ENCODE results near the gene BSN. TPM values are rescaled to one million over a fixed set of nuclear protein-coding genes. Genes with fewer than 3 reads are reported as not detected.
A peak's percentile ranks its signal among the peaks of the same experiment; 100 is the strongest.
"Not testable (repeated sequence)": the region's sequence is repeated elsewhere in the genome, so short reads cannot be mapped to it uniquely, and the experiment has no call there.

The BSN gene
- total RNA-seq, 1 donor from 2014 or later = 0.67 TPM

- DNase-seq (ENCODE audit: low spot score in 2 of 2, unreplicated experiment in 2 of 2); H3K27me3 Mint-ChIP-seq (ENCODE audit: low read depth); H3K9me3 Mint-ChIP-seq; H3K27ac Mint-ChIP-seq; H3K36me3 Mint-ChIP-seq: not testable (repeated sequence)
- Mint-ChIP-seq H3K4me1 (peaks cover 32% of the 10 kb centered on the region), H3K4me3 (peak overlapping the region; percentile 95)
These were observed 137.2 kb downstream of the BSN start for GRCh38 chr3:49691481-49691880.

- H3K27ac Mint-ChIP-seq; H3K36me3 Mint-ChIP-seq; DNase-seq (ENCODE audit: low spot score in 2 of 2, unreplicated experiment in 2 of 2): not testable (repeated sequence)
These were observed 140.3 kb downstream of the BSN start for GRCh38 chr3:49694409-49695070.

GRCh38 chr3:49695350-49696015, 141.2 kb downstream of the BSN start:
- H3K9me3 Mint-ChIP-seq; H3K4me1 Mint-ChIP-seq; H3K27me3 Mint-ChIP-seq (ENCODE audit: low read depth); H3K4me3 Mint-ChIP-seq; DNase-seq (ENCODE audit: low spot score in 2 of 2, unreplicated experiment in 2 of 2); H3K36me3 Mint-ChIP-seq; H3K27ac Mint-ChIP-seq: not testable (repeated sequence)

More at GRCh38 chr3:49694409-49695070, 140.3 kb downstream of the BSN start:
- not testable (repeated sequence) for H3K27me3 Mint-ChIP-seq (ENCODE audit: low read depth); H3K4me3 Mint-ChIP-seq; H3K9me3 Mint-ChIP-seq
- peaks cover 13% of the 10 kb centered on the region for H3K4me1 Mint-ChIP-seq

- Mint-ChIP-seq H3K27me3 (ENCODE audit: low read depth) (no peaks in the 10 kb centered on the region), H3K4me1 (no peaks in the 10 kb centered on the region), H3K4me3 (no peak overlapping the region), H3K9me3 (no peaks in the 10 kb centered on the region), H3K36me3 (peaks cover 1% of the 10 kb centered on the region), H3K27ac (no peak overlapping the region)
- DNase-seq (ENCODE audit: low spot score in 2 of 2, unreplicated experiment in 2 of 2) = no peak
- TF ChIP-seq CTCF (IDR thresholded peaks at IDR 0.05; ENCODE audit: unreplicated experiment) = no peak
These were observed 145.2 kb downstream of the BSN start for GRCh38 chr3:49699281-49699979.

- no peak overlapping the region for H3K27ac Mint-ChIP-seq
- no peak for TF ChIP-seq CTCF (IDR thresholded peaks at IDR 0.05; ENCODE audit: unreplicated experiment)
- no peaks in the 10 kb centered on the region for H3K4me1 Mint-ChIP-seq
- no peaks in the 10 kb centered on the region for H3K9me3 Mint-ChIP-seq
- H3K27me3 Mint-ChIP-seq (ENCODE audit: low read depth) = no peaks in the 10 kb centered on the region
- H3K36me3 Mint-ChIP-seq = peaks cover 1% of the 10 kb centered on the region
- no peak overlapping the region for H3K4me3 Mint-ChIP-seq
- DNase-seq (ENCODE audit: low spot score in 2 of 2, unreplicated experiment in 2 of 2) = no peak
These were observed 145.7 kb downstream of the BSN start for GRCh38 chr3:49700014-49700413.

- no peaks in the 10 kb centered on the region for H3K9me3 Mint-ChIP-seq
- no peak for TF ChIP-seq CTCF (IDR thresholded peaks at IDR 0.05; ENCODE audit: unreplicated experiment)
- H3K4me3 Mint-ChIP-seq = no peak overlapping the region
- DNase-seq (ENCODE audit: low spot score in 2 of 2, unreplicated experiment in 2 of 2) = no peak
- H3K27me3 Mint-ChIP-seq (ENCODE audit: low read depth) = no peaks in the 10 kb centered on the region
- no peaks in the 10 kb centered on the region for H3K4me1 Mint-ChIP-seq
- no peak overlapping the region for H3K27ac Mint-ChIP-seq
- peaks cover 1% of the 10 kb centered on the region for H3K36me3 Mint-ChIP-seq
These were observed 146.3 kb downstream of the BSN start for GRCh38 chr3:49700453-49701128.
